NCI-H748 (cell line): ENCODE data around the gene SUN1.
"Not testable (repeated sequence)": the region's sequence is repeated elsewhere in the genome, so short reads cannot be mapped to it uniquely, and the experiment has no call there.

Source experiments
- DNase-seq: peaks from one replicate; lab custom pipeline; 2025; ENCODE audit not compliant: unreplicated experiment; lab: John Stamatoyannopoulos, UW

The SUN1 gene

DNA sequence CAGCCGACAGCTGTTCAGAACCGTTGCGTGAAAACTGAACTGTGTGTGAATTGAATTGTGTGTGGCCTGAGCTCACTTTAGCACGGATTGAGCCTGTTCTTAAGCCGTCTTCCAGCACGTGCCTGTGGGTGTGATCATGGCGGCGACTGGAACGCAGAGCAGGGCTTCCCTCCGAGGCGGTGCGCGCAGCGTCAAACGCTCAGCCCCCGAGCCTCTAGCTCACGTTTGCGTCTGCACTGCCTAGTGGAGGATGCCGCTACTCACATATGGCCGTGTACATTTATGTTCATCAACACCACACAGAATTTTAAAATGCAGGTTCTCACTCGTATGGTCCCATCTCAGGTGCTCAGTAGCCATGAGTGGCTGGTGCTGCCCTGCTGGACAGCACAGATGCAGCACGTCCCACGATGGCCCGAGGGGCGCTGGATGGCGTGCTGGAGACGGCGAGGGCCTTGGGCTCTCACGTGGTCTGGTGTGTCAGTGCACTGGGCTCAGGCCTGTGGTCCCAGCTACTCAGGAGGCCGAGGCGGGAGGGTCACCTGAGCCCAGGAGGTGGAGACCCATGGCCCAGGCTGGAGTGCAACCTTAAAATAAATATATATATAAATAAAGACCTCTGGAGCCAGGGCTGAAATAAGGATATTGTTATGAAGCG, 22.0 kb downstream of the SUN1 start:
- no peak for DNase-seq

DNA sequence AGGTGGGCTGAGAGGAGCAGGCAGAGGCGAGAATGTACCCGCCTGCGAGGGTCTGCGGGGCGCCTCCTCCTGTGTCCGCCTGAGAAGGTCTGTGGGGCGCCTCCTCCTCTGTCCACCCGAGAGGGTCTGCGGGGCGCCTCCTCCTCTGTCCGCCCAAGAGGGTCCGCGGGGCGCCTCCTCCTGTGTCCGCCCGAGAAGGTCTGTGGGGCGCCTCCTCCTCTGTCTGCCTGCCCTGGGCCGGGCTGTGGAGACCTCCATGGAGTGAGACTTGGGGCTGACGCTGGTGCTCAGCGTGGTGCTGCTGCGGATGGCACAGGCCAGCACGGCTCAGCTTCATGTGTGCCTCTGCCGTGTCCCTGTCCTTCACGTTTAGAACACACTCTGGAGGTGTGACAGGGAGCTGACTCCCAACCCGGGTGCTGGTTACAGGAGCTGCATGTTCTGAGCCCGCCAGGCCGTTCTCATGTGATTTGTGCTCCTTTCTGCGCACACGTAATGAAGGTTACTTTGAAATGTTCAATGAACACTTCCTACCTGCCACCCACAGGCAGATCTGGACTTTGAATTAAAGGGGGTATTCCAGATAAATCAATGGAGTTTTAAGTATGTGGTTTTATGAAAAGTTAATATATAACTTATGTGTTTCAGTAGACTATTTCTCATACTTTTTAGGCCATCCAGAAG, 23.6 kb downstream of the SUN1 start:
- no peak for DNase-seq

DNA sequence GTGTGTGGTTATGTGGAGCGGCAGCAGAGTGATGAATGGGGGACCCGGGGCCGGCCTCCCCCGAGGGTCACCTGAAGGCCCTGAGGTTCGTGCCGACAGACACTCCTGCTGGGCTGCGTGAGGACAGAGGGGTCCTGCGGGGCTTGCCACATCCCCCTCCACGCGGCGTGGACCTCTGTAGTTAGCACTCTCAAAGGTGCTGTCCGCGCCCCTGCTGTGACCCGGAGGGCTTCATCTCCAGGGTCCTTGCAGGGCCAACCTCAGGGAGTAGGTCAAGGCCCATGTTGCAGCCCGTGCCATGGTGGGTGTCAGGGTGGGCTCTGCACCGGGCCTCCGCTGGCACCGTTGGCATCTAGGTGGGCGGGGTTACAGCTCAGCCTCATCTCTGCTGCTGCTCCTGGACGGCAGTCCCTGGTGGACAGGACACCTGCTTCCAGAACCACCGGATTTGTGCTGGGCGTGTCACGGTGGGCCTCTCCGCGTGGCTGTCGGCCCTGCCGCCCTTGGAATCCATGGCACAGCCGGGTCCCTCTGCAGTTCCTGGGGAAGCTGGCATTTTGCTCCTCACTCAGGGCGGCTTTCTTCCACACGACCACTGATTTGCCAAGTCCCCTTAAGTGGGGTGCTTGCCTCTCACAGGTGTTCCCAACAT, 24.3 kb downstream of the SUN1 start:
- DNase-seq = no peak

DNA sequence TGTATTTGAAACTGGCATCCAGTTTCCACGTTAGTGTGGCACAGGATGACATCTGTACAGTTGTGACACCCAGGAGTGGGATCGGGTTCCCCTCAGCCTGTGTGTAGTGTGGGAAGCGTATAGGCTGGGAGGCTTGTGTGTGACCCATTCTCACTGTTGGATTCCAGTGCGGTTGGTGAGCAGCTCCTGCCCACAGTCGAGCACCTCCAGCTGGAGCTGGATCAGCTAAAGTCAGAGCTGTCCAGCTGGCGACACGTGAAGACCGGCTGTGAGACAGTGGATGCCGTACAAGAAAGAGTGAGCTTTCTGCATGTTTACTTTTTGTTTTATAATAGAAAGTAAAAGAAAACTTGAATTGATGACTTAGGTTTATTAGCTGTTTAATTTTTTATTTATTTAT, 25.4 kb downstream of the SUN1 start:
- DNase-seq = no peak

DNA sequence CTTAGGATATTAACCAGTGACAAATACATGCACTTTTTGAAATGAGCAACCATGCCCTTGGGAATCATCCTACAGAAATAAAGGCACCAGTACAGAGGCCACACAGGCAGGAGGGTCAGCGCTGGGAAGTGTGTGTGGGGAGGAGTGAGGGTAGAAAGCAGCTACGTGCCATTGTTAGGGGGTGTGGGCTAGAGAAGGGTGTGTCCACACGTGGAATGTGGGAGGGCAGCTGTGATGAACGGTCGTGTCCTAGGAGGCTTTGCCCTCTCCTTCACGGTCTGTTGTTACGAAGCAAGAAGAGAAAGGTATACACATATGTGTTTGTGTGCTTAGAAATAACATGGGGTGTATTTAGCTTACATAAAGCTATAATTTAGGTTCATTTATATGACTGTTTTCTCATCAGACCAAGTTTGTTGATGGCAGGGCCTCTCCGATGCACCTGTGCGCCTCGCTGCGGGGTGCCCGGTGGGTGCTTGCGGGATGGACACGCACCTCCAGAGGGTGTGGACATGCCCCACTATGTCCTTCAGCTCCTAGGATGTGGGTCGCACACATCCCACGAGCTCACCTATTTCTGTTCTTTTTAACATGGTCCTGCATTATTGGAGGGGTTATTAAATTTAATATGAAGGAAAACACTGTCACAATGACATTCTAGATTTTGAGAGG, 27.2 kb downstream of the SUN1 start:
- no peak for DNase-seq

DNA sequence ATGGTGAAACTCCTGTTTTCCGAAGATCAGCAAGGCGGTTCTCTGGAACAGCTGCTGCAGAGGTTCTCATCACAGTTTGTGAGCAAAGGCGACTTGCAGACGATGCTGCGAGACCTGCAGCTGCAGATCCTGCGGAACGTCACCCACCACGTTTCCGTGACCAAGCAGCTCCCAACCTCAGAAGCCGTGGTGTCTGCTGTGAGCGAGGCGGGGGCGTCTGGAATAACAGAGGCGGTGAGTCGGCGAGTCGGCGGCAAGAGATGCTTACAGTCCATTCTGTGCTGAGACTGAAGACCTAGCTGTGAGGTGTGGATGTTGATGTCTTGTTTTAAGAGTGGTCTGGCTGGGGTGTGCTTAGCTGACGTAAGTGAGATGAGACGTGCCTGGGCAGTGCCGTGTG, 27.9 kb downstream of the SUN1 start:
- no peak for DNase-seq

DNA sequence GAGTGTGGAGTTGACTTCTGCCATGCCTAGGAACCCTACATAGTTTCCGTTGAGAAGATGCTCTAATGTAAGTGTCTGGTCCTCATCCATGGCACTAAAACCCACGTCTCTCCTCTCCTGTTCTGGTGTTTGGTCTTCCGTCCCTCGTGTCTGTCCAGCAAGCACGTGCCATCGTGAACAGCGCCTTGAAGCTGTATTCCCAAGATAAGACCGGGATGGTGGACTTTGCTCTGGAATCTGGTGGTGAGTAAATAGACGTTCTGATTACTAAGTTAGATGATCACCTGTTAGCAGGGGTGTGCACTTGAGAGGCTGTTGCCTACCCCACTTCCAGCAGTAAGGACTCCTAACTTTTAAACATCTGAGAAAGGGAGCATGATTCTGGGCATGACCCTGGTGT, 28.9 kb downstream of the SUN1 start:
- DNase-seq = no peak

DNA sequence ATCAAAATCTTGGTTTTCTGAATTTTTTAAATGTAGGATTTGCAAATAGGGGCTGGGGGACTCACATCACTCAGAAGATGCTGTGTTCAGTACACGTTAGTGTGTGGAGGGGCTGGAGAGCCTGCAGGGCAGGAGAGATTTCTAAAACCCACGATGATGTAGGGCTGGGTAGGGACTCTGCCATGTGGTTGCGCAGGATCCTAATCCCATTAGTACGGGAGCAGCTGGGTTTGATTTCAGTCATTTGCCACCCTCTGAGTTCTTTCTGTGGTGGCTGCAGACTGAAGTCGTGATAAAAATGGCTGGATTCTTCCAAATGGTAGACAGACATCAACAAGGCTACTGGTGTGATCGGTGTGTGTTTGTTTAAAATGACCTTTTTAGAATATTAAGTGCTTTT, 29.9 kb downstream of the SUN1 start:
- DNase-seq = no peak

DNA sequence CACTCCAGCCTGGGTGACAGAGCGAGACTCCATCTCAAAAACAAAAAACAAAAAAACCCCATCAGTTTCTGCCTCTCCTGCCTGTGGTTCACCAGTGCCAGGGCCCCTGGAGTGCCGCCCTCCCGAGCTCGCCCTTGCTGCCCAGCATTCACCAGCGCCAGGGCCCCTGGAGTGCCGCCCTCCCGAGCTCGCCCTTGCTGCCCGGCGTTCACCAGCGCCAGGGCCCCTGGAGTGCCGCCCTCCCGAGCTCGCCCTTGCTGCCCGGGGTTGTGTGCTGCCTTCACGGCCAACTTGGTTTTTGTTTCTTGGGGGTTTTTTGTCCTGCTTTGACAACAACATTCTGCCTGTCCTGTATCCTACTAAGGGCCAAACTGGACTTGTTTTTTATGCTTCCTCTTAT, 30.8 kb downstream of the SUN1 start:
- DNase-seq = no peak

DNA sequence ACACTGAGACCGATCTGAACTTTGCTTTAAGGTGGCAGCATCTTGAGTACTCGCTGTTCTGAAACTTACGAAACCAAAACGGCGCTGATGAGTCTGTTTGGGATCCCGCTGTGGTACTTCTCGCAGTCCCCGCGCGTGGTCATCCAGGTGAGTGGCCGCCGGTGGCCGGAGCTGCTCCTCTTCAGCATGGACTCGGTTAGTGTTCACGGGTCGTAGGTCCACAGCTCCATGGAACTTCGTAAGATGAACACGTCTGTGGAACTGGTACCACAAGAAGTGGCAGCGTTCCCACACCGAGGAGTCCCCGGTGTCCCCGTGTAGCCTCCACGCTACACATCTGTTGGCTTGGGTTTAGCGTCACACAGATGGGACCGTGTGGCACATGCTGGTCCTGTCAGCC, 33.6 kb downstream of the SUN1 start:
- no peak for DNase-seq

DNA sequence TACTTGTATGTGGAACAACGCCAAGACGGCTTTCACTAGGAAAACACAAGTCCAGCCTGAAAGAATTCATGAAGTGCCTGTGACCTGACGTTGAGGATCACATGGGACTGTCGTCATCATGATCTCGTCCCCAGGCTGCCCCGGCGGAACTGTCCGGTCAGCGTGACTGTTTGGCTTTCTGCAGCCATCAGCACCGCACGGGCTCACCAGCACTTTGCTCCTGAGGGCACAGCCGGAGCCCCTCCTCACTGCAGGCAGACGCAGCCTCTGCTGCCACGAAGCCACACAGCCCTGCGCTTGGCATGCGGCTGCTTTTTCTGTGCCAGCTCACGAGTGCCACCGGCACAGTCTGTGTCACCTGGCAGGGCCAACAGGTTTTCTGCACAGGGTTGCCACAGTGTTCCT, 34.7 kb downstream of the SUN1 start:
- no peak for DNase-seq

DNA sequence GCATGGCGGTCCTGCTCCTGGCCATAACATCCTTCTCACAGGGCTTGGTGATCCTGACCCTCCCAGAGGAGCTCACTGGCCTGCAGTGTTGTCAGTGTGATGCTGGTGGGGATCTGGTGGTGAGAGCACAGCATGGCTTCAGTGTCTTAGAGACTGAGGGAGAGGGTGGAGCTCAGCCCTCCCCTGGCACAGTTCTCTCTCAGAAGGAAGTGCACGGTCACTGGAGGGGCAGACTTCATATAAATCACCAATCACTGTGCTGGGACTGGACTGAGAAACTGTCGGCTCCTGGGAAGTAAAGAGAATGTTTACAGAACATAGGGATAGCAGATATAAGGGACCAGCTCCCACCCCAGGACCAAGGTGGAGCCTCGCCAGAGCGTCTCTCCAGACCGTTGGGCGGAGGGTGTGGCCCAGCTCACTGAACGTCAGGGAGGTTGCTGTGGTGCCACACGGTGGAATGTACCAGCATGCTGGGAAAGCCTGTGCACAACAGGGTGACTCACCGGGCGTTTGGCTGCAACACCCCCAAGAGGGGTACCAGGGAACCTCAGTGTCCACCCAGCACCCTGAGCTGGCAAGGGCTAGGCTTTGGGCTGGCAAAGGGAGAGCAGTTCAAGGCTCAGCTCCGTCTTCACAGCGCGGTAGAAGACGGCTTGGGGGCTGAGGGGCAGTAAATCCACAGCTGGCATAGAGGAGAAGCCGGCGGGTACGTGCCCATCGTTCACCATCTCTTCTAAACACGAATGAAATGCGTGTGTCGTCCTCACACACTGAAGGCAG, 35.3 kb downstream of the SUN1 start:
- no peak for DNase-seq

DNA sequence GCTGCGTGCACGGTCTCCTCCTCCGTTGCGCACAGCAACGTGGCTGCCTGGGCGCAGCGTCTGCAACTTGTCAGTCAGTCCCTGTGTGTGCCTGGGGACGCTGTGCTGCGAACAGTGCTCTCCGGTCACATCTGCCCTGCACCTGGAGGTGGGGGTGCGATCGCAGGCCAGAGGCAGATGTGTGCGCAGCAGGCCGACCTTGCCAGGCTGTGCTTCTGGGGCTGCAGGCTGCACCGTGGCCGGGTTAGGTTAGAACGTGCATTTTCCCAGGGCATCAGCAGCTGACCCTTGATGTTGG, 35.9 kb downstream of the SUN1 start:
- no peak for DNase-seq

DNA sequence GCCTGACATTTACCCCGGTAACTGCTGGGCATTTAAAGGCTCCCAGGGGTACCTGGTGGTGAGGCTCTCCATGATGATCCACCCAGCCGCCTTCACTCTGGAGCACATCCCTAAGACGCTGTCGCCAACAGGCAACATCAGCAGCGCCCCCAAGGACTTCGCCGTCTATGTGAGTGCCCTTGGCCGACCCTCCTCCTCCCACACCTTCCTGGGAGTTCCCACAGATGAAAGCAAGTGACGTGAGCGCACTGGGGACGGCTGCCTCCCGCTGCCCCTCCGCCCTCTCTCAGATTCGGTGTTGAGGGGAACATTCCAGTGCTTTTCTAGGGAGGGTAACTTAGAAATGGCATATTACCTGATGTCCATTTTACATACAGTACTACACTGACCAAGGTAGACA, 37.1 kb downstream of the SUN1 start:
- no peak for DNase-seq

DNA sequence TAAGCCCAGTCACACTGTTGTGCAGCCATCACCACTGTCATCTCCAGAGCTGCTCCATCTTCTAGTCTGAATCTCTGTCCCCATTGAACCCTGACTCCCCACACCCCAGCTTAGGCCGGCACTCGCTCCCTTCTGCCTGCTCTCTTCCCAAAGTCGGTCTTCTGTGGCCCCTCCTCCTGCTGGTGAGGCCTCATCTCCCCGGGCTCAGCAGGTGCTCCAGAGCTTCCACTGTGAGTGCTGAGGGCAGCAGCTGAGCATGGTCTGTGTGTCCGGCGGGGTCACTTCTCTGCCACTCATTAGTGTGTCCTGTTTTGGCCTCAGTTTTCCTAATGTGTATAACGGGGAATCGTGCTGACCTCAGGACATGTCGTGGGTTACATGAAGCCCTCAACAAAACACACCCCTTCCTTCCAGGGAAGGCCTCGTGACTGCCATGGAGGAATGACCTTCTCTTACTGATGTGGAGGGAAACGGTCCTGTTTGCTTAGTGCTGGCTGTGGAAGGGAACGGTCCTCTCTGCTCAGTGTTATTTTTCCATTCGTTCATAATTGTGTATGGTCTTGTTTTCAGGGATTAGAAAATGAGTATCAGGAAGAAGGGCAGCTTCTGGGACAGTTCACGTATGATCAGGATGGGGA, 39.7 kb downstream of the SUN1 start:
- DNase-seq = no peak

DNA sequence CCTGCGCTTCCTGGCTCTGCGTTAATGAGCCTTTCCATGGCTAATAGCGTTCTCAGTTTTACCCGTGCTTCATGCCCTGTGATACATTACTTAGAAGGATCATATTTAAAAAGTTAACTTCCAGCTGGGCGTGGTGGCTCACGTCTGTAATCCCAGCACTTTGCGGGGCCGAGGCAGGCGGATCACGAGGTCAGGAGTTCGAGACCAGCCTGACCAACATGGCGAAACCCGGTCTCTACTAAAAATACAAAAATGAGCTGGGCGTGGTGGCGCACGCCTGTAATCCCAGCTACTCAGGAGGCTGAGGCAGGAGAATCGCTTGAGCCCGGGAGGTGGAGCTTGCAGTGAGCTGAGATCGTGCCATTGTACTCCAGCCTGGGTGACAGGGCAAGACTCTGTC, 40.4 kb downstream of the SUN1 start:
- not testable (repeated sequence) for DNase-seq

DNA sequence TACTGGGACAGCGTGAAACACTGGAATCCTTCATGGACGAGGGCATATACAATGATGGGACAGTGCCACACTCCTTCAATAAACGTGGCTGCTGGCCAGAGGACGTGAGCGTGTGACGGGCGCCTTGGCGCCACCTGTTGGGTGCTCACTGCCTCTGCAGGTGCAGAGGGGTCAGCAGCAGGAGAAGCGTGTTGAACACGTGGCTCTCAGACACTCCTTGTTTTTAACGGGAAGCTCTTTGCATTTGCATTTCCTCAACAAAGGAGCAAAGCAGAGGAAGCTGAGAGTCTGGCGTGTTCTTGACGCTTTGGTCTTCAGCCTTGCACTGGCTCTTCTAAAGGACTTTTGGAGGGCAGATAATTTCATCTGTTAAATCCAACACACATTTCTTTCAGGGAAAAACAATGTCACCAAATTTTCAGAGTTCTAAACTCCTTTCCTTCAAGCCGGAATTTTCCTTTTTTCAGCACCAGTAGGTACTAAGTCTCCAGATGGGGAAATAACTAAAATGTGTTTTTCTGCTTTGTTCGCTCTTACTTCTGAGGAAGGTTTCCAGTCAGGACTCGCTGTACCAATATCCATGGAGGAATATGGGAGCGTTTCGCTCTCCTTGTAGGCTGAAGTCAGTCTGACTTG, 41.2 kb downstream of the SUN1 start:
- peak; percentile 79 for DNase-seq

DNA sequence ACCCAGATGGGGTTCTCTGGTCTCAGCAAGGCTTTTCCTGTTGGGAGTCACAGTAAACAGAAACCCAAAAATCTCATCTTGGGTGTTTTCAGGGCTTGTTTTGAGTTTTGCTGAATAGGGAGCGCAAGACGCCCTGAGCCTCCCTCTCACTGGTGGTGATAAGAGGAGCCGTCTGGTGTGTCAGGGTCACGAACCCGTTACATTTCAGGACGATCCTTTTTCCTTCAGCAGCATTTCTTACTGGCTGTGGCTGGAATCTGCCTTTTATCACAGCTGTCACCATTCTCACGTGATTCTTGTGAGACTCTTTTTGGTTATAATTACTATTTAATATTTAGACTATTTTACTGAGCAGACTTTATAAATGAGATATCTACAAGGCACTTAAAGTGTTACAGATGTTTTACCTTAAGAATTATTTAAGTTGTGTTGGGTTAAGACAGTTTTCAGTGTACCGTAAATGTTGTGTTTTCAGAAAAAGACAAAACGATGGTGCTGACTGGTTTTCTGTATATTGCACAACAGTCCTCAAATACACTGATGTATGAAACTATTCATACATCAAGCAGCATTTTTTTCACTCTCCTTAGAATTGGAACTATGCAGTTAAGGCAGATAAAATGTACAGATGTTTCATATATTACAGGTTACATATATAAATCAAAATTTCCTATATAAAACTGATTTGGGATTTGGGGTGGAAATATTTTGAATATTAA, 41.9 kb downstream of the SUN1 start:
- no peak for DNase-seq

DNA sequence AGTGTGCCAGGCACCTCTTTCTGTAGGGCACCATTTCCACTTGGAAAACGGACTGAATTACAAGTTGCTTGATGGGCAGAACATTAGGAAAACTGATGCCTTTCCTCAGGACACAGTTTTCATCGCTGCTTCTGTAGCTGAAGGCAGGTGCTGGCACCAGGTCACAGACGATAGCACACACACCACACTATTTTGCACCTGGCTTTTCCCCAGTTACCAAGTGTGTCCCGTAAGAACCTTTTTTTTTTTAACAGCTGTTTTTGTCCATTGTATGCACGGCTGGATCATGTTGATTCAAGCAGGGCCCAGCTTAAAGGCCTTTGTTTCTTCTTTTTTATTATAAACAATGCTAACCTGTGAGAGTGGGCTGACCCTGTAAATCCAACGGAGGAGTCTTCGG, 42.8 kb downstream of the SUN1 start:
- peak; percentile 32 for DNase-seq
